ENCODE measurements around the gene IL16. TPM values are rescaled to one million over a fixed set of nuclear protein-coding genes. Genes with fewer than 3 reads are reported as not detected.

Gene IL16
- polyA plus RNA-seq, 1 experiment: 0.01 TPM

DNA sequence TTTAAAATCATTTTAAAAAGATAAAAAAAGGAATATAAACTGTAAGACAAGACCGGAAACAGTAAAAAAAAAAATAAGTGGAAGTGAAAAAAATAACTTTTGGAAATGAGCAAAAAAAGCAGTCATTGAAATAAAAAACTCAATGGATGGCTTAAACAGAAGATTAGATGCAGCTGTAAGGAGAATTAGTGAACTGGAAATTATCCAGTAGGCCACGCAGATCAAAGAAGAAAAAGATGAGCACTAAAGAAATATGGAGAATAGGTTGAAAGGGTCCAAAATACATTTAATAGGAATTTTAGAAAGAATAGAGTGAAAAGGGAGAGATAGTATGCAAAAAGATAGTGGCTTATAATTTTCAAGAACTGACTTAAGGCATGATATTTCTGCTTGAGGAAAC lies 80.3 kb downstream of the IL16 start:
- POLR2A ChIA-PET: no interaction called here
- CTCF ChIA-PET: interaction anchor here (3.7 kb wide), 1 partner anchor 11 kb away, joined by 29 read pairs; no protein-coding TSS in a partner anchor
- no peak for DNase-seq (ENCODE audit: low read depth)
- TF ChIP-seq, protein P1, sequence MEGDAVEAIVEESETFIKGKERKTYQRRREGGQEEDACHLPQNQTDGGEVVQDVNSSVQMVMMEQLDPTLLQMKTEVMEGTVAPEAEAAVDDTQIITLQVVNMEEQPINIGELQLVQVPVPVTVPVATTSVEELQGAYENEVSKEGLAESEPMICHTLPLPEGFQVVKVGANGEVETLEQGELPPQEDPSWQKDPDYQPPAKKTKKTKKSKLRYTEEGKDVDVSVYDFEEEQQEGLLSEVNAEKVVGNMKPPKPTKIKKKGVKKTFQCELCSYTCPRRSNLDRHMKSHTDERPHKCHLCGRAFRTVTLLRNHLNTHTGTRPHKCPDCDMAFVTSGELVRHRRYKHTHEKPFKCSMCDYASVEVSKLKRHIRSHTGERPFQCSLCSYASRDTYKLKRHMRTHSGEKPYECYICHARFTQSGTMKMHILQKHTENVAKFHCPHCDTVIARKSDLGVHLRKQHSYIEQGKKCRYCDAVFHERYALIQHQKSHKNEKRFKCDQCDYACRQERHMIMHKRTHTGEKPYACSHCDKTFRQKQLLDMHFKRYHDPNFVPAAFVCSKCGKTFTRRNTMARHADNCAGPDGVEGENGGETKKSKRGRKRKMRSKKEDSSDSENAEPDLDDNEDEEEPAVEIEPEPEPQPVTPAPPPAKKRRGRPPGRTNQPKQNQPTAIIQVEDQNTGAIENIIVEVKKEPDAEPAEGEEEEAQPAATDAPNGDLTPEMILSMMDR (IDR thresholded peaks at IDR 0.05; ENCODE audit: insufficient read depth, low read depth, low read length): no peak
- Histone ChIP-seq H3K27me3 (ENCODE audit: control insufficient read depth, insufficient read depth, low read length) (peaks cover 6% of the 10 kb centered on the region), H3K36me3 (ENCODE audit: control insufficient read depth, insufficient read depth, low read length) (no peaks in the 10 kb centered on the region), H3K4me3 (ENCODE audit: low read depth, low read length) (no peak overlapping the region)

DNA sequence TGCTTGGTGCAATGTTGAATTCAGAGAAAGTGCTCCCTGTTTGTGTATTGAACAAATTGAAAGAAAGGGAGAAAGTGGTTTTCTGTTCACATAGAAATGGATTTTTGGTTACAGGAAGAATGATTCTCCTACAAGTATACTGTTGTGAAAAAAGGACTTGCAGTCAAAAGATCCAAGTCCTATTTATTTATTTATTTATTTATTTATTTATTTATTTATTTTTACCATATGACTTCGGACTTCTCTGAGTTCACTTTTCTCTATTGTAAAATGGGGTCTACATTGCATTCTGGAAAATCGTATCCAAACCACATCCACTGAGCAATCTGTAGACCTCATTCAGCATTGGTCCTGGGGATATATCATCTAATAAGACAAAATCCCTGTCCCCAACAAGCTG lies 81.2 kb downstream of the IL16 start:
- POLR2A ChIA-PET: no interaction called here

DNA sequence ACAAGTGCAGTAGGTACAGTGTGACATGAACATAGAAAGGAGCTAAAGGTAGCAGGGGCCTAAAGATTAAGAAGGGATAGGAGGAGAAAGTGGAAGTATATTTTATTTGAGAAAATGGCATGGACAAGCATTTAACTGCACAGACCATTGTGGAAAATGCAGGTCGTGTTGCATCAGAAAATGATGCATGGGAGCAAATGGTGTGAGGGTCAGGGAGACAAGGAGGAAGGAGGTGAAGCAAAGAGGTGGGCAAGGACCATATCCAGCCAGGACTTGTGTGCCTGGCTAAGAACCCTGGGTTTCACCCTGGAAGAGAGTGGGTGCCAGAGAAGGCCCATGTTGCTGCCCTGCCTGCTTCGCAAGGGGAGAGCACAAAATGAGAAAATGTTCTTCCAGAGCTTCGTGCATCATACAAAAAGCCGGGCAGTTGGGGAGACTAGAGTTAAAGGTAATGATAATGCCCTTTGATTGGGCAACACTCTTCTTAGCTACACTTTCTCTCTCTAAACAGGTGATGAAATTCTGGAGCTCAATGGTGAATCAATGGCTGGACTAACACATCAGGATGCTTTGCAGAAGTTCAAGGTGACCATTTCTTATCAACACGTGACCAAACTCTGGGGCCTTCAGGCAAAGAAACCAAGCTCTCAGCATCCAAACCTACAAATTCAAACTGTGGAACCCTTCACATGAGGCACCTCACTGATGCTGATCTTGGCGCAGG lies 81.8 kb downstream of the IL16 start:
- Histone ChIP-seq H3K4me3 (ENCODE audit: low read depth, low read length) (no peak overlapping the region), H3K36me3 (ENCODE audit: control insufficient read depth, insufficient read depth, low read length) (no peaks in the 10 kb centered on the region), H3K27me3 (ENCODE audit: control insufficient read depth, insufficient read depth, low read length) (peaks cover 3% of the 10 kb centered on the region)
- CTCF ChIA-PET: interaction anchor here (0.6 to 3.4 kb wide), 3 partner anchors 12 to 212 kb away, joined by 3 to 14 read pairs (median 3); no protein-coding TSS in a partner anchor
- POLR2A ChIA-PET: no interaction called here
- DNase-seq (ENCODE audit: low read depth): no peak
- TF ChIP-seq, protein P1 (IDR thresholded peaks at IDR 0.05; ENCODE audit: insufficient read depth, low read depth, low read length): no peak

More for the DNA sequence above, 81.2 kb downstream of the IL16 start:
- no peaks in the 10 kb centered on the region for H3K36me3 ChIP-seq (ENCODE audit: control insufficient read depth, insufficient read depth, low read length)
- no peak for DNase-seq (ENCODE audit: low read depth)
- H3K27me3 ChIP-seq (ENCODE audit: control insufficient read depth, insufficient read depth, low read length): peaks cover 5% of the 10 kb centered on the region
- CTCF ChIA-PET: no interaction called here
- no peak overlapping the region for H3K4me3 ChIP-seq (ENCODE audit: low read depth, low read length)
- TF ChIP-seq, protein P1 (IDR thresholded peaks at IDR 0.05; ENCODE audit: insufficient read depth, low read depth, low read length): no peak

DNA sequence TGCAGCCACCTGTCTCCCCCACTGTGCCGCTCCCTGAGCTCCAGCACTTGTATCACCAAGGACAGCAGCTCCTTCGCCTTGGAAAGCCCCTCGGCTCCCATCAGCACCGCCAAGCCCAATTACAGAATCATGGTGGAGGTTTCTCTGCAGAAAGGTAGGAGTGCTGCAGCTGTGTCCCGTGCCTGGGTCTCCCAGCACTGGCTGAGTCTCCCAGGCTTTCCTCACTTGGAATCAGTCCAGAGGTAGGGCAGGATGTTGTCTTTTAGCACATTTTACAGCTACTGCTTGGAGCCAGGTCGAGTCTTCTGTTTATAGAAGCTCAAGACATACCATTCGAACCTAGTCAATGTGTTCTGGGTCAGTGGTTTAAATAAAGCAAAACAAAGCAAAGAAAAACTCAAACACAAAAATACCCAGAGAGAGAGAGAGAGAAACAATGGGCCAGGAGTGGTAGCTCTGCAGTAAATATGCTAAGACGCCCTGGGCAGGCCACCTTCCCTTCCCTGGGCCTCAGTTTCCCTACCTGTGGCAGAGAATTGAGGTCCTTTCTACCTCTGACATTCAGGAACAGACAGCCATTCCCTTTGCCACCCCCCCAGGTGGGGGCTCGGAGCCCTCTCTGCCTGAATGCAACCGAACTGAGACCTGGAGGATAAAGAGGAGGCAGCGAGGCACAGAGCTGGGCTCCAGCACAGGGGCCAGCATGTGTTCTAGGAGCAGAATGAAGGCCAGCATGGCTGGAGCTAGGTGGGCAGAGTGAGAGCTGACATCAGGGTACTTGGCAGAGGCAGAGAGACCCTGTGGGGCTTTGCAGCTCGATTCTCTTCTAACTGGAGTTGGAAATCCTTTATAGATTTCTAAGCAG lies 83.2 kb downstream of the IL16 start:
- no peak for DNase-seq (ENCODE audit: low read depth)
- TF ChIP-seq, protein P1 (IDR thresholded peaks at IDR 0.05; ENCODE audit: insufficient read depth, low read depth, low read length): no peak
- CTCF ChIA-PET: interaction anchor here (0.6 to 3.4 kb wide), 7 partner anchors 10 to 607 kb away, joined by 3 to 29 read pairs (median 5); no protein-coding TSS in a partner anchor
- POLR2A ChIA-PET: no interaction called here
- no peaks in the 10 kb centered on the region for H3K36me3 ChIP-seq (ENCODE audit: control insufficient read depth, insufficient read depth, low read length)
- H3K4me3 ChIP-seq (ENCODE audit: low read depth, low read length): no peak overlapping the region
- H3K27me3 ChIP-seq (ENCODE audit: control insufficient read depth, insufficient read depth, low read length): peaks cover 3% of the 10 kb centered on the region
